Parathyroid adenoma (tissue), 2 donors: ENCODE results near the gene PRKCA.

ENCODE experiments used
- H2AFZ ChIP-seq: fragments of 300-600 bp; sonication (generic); one replicate; pipeline ENCODE4 v1.7.0; 2017; ENCODE audit warnings: antibody characterized with exemption, mild to moderate bottlenecking
- H3K27ac ChIP-seq: fragments of 300-600 bp; sonication (generic); one replicate; pipeline ENCODE4 v1.7.0; 2017
- H3K27me3 ChIP-seq: fragments of 300-600 bp; sonication (generic); one replicate; pipeline ENCODE4 v1.7.0; 2017; ENCODE audit warnings: low read length; ENCODE audit not compliant: control insufficient read depth, insufficient read depth
- H3K36me3 ChIP-seq: fragments of 300-600 bp; sonication (generic); one replicate; pipeline ENCODE4 v1.7.0; 2017; ENCODE audit warnings: low read length; ENCODE audit not compliant: control insufficient read depth, insufficient read depth
- H3K4me1 ChIP-seq: fragments of 300-600 bp; sonication (generic); one replicate; pipeline ENCODE4 v1.7.0; 2017; ENCODE audit warnings: control low read depth
- H3K4me2 ChIP-seq: fragments of 300-600 bp; sonication (generic); one replicate; pipeline ENCODE4 v1.7.0; 2017; ENCODE audit warnings: low read length
- H3K4me3 ChIP-seq: fragments of 300-600 bp; sonication (generic); one replicate; pipeline ENCODE4 v1.7.0; 2017; ENCODE audit warnings: low read depth, low read length
- H3K79me2 ChIP-seq: fragments of 300-600 bp; sonication (generic); one replicate; pipeline ENCODE4 v1.7.0; 2017; ENCODE audit warnings: control low read depth
- H3K9ac ChIP-seq: fragments of 300-600 bp; sonication (generic); one replicate; pipeline ENCODE4 v1.7.0; 2017; ENCODE audit warnings: mild to moderate bottlenecking
- H3K9me3 ChIP-seq: fragments of 300-600 bp; sonication (generic); one replicate; pipeline ENCODE4 v1.7.0; 2017; ENCODE audit warnings: low read length; ENCODE audit not compliant: control insufficient read depth
- TF ChIP-seq, protein P1 (sequence below): fragments of 300-600 bp; sonication (generic); IDR thresholded peaks from one replicate; pipeline ENCODE4 v1.7.0; 2017; ENCODE audit warnings: antibody characterized with exemption, mild to moderate bottlenecking
- donor health status: primary hyperparathyroidism.

The PRKCA gene

DNA sequence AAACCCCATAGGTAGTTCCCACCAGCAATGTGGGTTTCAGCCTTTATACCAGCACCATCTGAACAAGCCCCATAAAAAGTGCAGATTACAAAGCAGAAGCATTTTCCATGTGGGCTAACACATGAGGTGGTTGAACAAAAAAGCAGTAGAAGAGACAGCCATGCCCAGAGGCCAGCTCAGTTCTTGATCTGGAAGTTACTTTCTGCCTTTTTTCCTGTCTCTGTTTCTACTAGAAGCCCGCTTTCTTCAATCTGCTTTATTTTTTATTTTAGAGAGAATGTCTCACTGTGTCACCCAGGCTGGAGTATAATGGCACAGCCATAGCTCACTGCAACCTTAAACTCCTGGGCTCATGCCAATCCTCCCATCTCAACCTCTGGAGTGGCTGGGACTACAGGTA is 41.7 kb upstream of the PRKCA start:
- TF ChIP-seq, protein P1, sequence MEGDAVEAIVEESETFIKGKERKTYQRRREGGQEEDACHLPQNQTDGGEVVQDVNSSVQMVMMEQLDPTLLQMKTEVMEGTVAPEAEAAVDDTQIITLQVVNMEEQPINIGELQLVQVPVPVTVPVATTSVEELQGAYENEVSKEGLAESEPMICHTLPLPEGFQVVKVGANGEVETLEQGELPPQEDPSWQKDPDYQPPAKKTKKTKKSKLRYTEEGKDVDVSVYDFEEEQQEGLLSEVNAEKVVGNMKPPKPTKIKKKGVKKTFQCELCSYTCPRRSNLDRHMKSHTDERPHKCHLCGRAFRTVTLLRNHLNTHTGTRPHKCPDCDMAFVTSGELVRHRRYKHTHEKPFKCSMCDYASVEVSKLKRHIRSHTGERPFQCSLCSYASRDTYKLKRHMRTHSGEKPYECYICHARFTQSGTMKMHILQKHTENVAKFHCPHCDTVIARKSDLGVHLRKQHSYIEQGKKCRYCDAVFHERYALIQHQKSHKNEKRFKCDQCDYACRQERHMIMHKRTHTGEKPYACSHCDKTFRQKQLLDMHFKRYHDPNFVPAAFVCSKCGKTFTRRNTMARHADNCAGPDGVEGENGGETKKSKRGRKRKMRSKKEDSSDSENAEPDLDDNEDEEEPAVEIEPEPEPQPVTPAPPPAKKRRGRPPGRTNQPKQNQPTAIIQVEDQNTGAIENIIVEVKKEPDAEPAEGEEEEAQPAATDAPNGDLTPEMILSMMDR, result no peak

DNA sequence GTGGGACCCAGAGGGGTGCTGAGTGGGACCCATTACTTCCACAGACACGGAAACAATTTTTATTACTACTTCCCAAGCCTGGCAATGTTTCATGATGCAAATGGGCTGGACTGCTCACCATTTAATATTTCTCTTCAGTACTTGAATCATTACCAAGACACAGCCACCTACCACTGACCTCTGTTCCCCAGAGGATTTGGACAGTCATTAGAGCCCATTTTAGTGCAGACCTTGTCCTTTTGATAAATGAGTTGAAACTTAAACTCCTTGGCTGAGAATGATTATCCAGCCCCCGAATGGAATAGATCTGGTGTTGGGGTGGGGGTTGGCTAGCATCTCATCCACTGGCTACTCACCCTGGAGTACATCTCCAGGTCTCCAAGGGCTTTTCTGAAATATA is 39.6 kb upstream of the PRKCA start:
- H3K9me3 ChIP-seq, result no peaks in the 10 kb centered on the region
- H3K79me2 ChIP-seq, result no peaks in the 10 kb centered on the region
- H3K27me3 ChIP-seq, result no peaks in the 10 kb centered on the region
- TF ChIP-seq, protein P1, result no peak
- H3K27ac ChIP-seq, result no peak overlapping the region
- H3K4me3 ChIP-seq, result no peak overlapping the region
- no peak overlapping the region for H3K9ac ChIP-seq
- no peak overlapping the region for H2AFZ ChIP-seq
- H3K4me2 ChIP-seq, result no peak overlapping the region
- H3K4me1 ChIP-seq, result no peaks in the 10 kb centered on the region
- H3K36me3 ChIP-seq, result no peaks in the 10 kb centered on the region

More for the DNA sequence above, 41.7 kb upstream of the PRKCA start:
- H2AFZ ChIP-seq, result no peak overlapping the region
- no peak overlapping the region for H3K4me3 ChIP-seq
- no peak overlapping the region for H3K9ac ChIP-seq
- no peaks in the 10 kb centered on the region for H3K36me3 ChIP-seq
- H3K9me3 ChIP-seq, result no peaks in the 10 kb centered on the region
- no peaks in the 10 kb centered on the region for H3K4me1 ChIP-seq
- H3K27ac ChIP-seq, result no peak overlapping the region
- no peaks in the 10 kb centered on the region for H3K79me2 ChIP-seq
- no peak overlapping the region for H3K4me2 ChIP-seq
- no peaks in the 10 kb centered on the region for H3K27me3 ChIP-seq

DNA sequence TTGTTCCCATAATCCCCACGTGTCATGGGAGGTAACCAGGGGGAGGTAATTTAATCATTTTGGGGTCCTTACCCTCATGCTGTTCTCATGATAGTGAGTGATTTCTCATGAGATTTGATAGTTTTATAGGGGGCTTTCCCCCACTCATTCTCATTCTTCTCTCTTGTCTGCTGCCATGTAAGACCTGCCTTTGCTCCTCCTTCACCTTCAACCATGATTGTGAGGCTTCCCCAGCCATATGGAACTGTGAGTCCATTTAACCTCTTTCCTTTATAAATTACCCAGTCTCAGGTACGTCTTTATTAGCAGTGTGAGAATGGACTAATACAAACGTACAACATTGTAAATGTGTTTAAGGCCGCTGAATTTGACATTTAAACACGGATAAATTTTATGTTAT is 37.7 kb upstream of the PRKCA start:
- Histone ChIP-seq H2AFZ (no peak overlapping the region), H3K4me2 (no peak overlapping the region), H3K79me2 (no peaks in the 10 kb centered on the region), H3K27ac (no peak overlapping the region), H3K9me3 (no peaks in the 10 kb centered on the region), H3K4me1 (no peaks in the 10 kb centered on the region), H3K27me3 (no peaks in the 10 kb centered on the region), H3K36me3 (no peaks in the 10 kb centered on the region), H3K4me3 (no peak overlapping the region), H3K9ac (no peak overlapping the region)
- TF ChIP-seq, protein P1, result no peak

DNA sequence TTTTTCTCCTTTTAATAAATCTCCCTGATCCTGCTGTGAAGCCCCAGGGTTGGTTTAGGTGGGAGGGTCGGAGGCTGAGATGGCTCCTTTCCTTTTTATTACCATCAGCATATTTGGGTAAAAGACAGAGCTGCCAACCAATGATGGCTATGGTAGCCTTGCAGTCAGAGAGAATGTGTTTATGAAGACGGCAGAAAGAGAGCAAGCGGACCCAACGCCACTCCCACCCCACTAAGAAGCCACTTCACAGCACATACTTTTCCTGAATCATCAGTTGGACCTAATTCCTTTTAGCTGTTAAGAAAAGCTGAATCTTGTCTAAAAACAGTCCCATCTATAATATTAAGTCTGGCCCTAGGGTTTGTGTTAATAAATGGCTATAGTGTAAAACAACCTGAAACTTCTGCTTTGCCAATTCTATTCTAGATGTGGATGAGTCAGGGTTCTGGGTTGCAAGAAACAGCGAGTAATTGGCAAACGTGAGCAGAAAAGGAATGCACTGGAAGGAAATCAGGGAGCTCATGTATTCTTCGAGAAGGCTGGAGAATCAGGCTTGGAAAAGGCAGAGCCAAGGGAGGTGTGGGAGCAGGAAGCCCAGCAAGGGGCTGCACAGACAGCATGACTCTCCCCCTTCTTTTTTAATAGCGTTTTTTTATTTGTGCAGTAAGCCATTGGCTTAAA is 34.0 kb upstream of the PRKCA start:
- no peaks in the 10 kb centered on the region for H3K9me3 ChIP-seq
- no peak overlapping the region for H2AFZ ChIP-seq
- TF ChIP-seq, protein P1, result no peak
- no peak overlapping the region for H3K4me3 ChIP-seq
- no peaks in the 10 kb centered on the region for H3K4me1 ChIP-seq
- H3K36me3 ChIP-seq, result no peaks in the 10 kb centered on the region
- H3K4me2 ChIP-seq, result no peak overlapping the region
- no peak overlapping the region for H3K9ac ChIP-seq
- no peaks in the 10 kb centered on the region for H3K79me2 ChIP-seq
- H3K27ac ChIP-seq, result no peak overlapping the region
- H3K27me3 ChIP-seq, result no peaks in the 10 kb centered on the region

DNA sequence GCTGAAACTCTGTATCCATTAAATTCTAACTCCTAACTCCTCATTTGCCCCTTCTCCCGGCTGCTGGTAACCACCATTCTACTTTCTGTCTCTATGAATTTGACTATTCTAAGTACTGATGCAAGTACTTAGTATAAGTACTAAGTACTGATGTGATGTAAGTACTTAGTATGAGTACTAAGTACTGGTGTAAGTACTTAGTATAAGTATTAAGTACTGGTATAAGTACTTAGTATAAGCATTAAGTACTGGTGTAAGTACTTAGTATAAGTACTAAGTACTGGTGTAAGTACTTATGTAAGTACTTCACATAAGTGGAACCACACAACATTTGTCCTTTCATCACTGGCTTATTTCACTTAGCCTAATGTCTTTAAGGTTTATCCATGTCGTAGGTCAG is 32.3 kb upstream of the PRKCA start:
- Histone ChIP-seq H2AFZ (no peak overlapping the region), H3K4me2 (no peak overlapping the region), H3K4me1 (no peaks in the 10 kb centered on the region), H3K27me3 (no peaks in the 10 kb centered on the region), H3K27ac (no peak overlapping the region), H3K9ac (no peak overlapping the region), H3K36me3 (no peaks in the 10 kb centered on the region), H3K9me3 (no peaks in the 10 kb centered on the region), H3K4me3 (no peak overlapping the region), H3K79me2 (no peaks in the 10 kb centered on the region)
- TF ChIP-seq, protein P1, result no peak
